Measurements from ENCODE around the gene MINDY1. TPM values are rescaled to one million over a fixed set of nuclear protein-coding genes. Genes with fewer than 3 reads are reported as not detected.

MINDY1 gene
- total and polyA plus RNA-seq, 9 of the 15 experiments (the other 6 are each of a cell fraction or from before 2014, with no cell fraction given): 0.49 to 11.0 (median 6.0) TPM

DNA sequence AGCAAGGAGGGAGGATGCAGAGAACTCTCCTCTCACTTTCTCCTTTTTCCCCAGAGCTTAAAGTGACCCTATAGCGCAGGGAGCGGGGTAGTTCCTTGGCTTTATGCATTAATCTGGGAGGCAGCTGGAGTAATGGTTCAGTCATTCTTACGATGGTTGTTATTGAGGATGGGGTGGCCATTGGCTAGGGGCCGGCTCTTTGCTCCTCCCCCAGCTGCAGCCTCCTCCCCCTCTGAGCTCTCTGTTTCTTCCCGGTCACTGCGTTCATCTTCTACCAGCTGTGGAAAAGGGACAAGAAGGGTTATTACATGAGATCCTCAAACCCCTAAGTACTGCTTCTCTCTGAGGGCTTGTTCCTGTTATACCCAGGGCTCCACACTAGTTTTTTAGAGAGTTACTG is 40.7 kb downstream of the MINDY1 start (continued):
- no peak for TF ChIP-seq ZNF407 (IDR thresholded peaks at IDR 0.05; ENCODE audit: low read depth)
- TF ChIP-seq TAF7 (tag; IDR thresholded peaks at IDR 0.05): no peak
- TF ChIP-seq OTX1 (CRISPR knock-in tag; IDR thresholded peaks at IDR 0.05): no peak
- TF ChIP-seq TEAD4 (IDR thresholded peaks at IDR 0.05; ENCODE audit: low read length): no peak
- no peak for TF ChIP-seq TEAD4 (CRISPR knock-in tag; IDR thresholded peaks at IDR 0.05; ENCODE audit: borderline replicate concordance)
- no peak for TF ChIP-seq BCL6 (CRISPR knock-in tag; IDR thresholded peaks at IDR 0.05)

Measured in K562 (cell line).